ENCODE measurements around the gene CORO1A.
"Not testable (repeated sequence)": the region's sequence is repeated elsewhere in the genome, so short reads cannot be mapped to it uniquely, and the experiment has no call there.

CORO1A gene

GRCh38 chr16:30173054-30173453 lies 10.3 kb upstream of the CORO1A start:
- DNase-seq, result no peak

GRCh38 chr16:30176876-30177275 lies 6.5 kb upstream of the CORO1A start:
- not testable (repeated sequence) for DNase-seq

- DNase-seq, result no peak
Measured at GRCh38 chr16:30179195-30179594, 4.2 kb upstream of the CORO1A start.

GRCh38 chr16:30179931-30180330 lies 3.5 kb upstream of the CORO1A start:
- no peak for DNase-seq

- DNase-seq, result no peak
Measured at GRCh38 chr16:30180741-30181140, 2.7 kb upstream of the CORO1A start.

- DNase-seq, result peak; percentile 31
Measured at GRCh38 chr16:30184096-30184890, 891 bp downstream of the CORO1A start.

GRCh38 chr16:30184891-30185682 lies 1.7 kb downstream of the CORO1A start:
- no peak for DNase-seq

GRCh38 chr16:30185683-30186421 lies 2.5 kb downstream of the CORO1A start:
- no peak for DNase-seq

- no peak for DNase-seq
Measured at GRCh38 chr16:30186444-30186781, 3.0 kb downstream of the CORO1A start.

GRCh38 chr16:30186782-30187555 lies 3.6 kb downstream of the CORO1A start:
- DNase-seq, result no peak

- DNase-seq, result no peak
Measured at GRCh38 chr16:30187556-30187865, 4.1 kb downstream of the CORO1A start.

- DNase-seq, result no peak
Measured at GRCh38 chr16:30187971-30188561, 4.7 kb downstream of the CORO1A start.

GRCh38 chr16:30191158-30191557 lies 7.8 kb downstream of the CORO1A start:
- not testable (repeated sequence) for DNase-seq

GRCh38 chr16:30193098-30193497 lies 9.7 kb downstream of the CORO1A start:
- DNase-seq, result not testable (repeated sequence)

- not testable (repeated sequence) for DNase-seq
Measured at GRCh38 chr16:30193615-30194014, 10.2 kb downstream of the CORO1A start, which contains the start of the genes BOLA2B and SLX1A. BOLA2B (minus strand) TSS chr16:30193666; CDS start chr16:30193595, 71 bp downstream. SLX1A (plus strand) TSS chr16:30193875; CDS start chr16:30194085, 210 bp downstream.

- not testable (repeated sequence) for DNase-seq
Measured at GRCh38 chr16:30194172-30194925, 10.9 kb downstream of the CORO1A start.

- DNase-seq, result not testable (repeated sequence)
Measured at GRCh38 chr16:30197001-30197400, 13.6 kb downstream of the CORO1A start.

GRCh38 chr16:30199049-30199448 lies 15.6 kb downstream of the CORO1A start, which contains the start of gene SULT1A3:
SULT1A3 (plus strand) TSS chr16:30199255; CDS start chr16:30200729, 1,474 bp downstream.
- DNase-seq, result not testable (repeated sequence)

GRCh38 chr16:30199608-30200343 lies 16.4 kb downstream of the CORO1A start:
- DNase-seq, result not testable (repeated sequence)

GRCh38 chr16:30205541-30206236 lies 22.3 kb downstream of the CORO1A start:
- not testable (repeated sequence) for DNase-seq

Measured in NCI-H2227 treated with DMSO at 0.1 percent for 48 hours (cell line).